Ishikawa (cell line): ENCODE results near the gene RBFOX1.

ENCODE experiments used
- CREB1 ChIP-seq: IDR thresholded peaks from 2 replicates; pipeline ENCODE4 v1.6.1; 2012; ENCODE audit warnings: low read depth
- EP300 ChIP-seq: IDR thresholded peaks from 2 replicates; pipeline ENCODE4 v1.6.1; 2012; ENCODE audit warnings: borderline replicate concordance
- MAX ChIP-seq: IDR thresholded peaks from 2 replicates; pipeline ENCODE4 v1.6.1; 2012
- RAD21 ChIP-seq: IDR thresholded peaks from 2 replicates; pipeline ENCODE4 v1.6.1; 2012; ENCODE audit warnings: low read depth
- TEAD4 ChIP-seq: IDR thresholded peaks from 2 replicates; pipeline ENCODE4 v1.6.1; 2012
- YY1 ChIP-seq: IDR thresholded peaks from 2 replicates; pipeline ENCODE4 v1.6.1; 2012; ENCODE audit warnings: low read depth
- ZBTB7A ChIP-seq: IDR thresholded peaks from 2 replicates; pipeline ENCODE4 v1.6.1; 2012; ENCODE audit warnings: low read depth

DNA sequence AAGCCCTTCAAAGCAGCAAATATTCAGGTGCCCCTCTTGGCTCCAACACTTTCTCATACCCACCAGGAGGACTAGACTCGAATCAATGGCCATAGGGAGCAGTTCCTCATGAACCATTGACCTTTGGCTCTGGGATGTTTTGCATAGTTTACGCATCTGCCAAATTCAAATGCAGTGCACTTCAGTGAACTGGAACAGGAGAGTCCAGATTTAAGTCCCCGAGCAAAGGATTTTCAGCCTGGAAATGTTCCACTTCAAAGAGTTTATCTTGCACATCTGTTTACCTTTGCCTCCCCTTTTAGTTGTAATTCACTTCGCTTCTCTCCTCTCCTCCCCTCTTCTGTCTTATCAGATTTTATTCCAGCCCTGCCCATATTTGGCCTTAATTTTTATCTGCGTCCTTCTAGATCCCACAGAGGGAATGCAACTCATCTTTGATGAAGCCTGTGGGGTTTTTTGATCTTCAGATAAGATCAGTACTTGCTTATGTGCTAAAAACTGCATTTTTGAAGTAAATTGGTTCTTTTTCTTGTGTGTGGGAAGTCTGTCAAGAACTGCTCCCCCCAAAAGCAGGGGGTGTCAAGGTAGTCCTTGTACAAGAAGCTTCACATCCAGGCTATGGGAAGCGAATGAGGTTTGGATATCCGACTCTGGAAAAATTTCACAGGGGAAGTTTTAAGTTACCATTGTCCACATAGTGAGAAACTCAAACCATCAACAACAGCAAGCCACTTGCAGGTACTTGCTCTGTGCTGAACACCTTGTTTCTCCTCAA is 281.6 kb downstream of the RBFOX1 start:
- TF ChIP-seq TEAD4: no peak
- no peak for TF ChIP-seq EP300
- no peak for TF ChIP-seq MAX
- no peak for TF ChIP-seq RAD21
- TF ChIP-seq YY1: no peak
- TF ChIP-seq ZBTB7A: no peak
- TF ChIP-seq CREB1: no peak
